Effector CD8-positive, alpha-beta T cell (primary cell): ENCODE data around the gene FOXE1.

Source experiments
- DNase-seq: peaks from one replicate; lab custom pipeline; 2025; lab: John Stamatoyannopoulos, UW

FOXE1 gene

DNA sequence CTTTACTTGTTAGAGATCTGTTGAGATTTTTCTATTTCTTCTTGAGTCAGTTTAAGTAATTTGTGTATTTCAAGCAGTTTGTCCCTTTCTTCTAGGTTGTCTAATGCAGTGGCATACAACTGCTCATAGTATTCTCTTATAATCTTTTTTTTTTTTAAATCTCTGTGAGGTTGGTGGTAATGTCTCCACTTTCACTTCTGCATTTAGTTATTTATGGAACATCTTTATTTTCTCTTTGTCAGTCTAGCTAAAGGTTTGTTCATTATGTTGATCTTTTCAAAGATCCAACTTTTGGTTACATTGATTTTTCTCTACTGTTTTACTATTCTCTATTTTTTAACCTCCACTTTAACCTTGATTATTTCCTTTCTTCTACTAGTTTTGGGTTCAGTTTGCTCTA lies 13.8 kb downstream of the FOXE1 start:
- no peak for DNase-seq

DNA sequence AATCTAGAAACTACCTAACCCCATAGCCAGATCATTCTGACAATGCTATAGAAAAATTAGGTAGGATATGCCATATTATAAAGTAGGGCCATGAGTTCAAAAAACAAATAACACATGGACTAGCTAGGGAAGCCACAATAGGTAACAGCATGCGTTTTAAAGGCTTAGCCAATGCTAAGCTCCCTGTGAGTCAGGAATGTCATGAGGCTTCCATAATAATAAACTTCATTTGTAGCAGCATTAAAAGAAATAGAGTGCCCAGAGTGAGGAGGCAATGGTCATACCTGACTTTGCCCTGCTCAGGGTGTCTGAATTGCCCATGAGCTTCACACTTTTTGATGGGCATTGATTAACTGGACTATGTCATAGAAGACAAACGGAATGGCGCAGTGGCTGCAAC lies 15.8 kb downstream of the FOXE1 start:
- DNase-seq: no peak

GRCh38 chr9:97873425-97873824 lies 20.4 kb downstream of the FOXE1 start:
- no peak for DNase-seq

- no peak for DNase-seq
Measured at GRCh38 chr9:97873882-97874281, 20.9 kb downstream of the FOXE1 start.

GRCh38 chr9:97874624-97875023 lies 21.6 kb downstream of the FOXE1 start:
- DNase-seq: no peak

GRCh38 chr9:97875111-97875510 lies 22.1 kb downstream of the FOXE1 start:
- DNase-seq: no peak

DNA sequence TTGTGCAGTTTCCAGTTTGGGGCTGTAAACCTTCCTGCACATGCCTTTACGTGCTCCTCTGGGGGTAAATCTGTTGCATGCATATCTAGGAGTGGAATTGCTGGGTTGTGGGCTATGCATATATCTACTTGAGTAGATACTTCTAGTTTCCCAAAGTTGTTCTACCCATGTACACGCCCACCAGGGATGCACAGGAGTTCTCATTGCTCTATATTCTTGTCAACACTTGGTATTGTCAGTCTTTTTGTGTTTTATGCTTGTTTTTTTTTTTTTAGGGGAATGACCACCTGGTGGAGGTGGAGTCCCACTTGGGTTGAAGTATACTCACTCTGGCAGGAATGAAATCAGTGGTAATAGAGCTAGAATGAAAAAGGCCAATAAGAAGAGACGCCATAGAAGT lies 23.0 kb downstream of the FOXE1 start:
- no peak for DNase-seq

DNA sequence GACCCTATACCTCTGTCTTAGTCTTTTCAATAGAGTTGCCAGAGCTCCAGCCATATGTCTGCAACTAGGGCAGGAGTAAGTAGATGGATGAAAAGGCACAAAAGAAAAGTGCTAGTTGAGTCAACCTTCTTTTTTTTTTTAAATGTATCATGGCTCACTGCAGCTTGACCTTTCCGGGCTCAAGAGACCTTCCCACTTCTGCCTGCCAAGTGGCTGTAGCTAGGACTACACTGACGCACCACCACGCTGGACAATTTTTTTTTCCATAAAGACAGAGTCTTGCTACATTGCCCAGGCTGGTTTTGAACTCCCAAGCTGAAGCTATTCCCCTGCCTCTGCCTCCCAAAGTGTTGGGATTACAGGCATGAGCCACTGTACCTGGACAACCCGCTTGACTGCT lies 27.3 kb downstream of the FOXE1 start:
- DNase-seq: no peak

GRCh38 chr9:97889941-97890887 lies 37.2 kb downstream of the FOXE1 start:
- DNase-seq: peak; percentile 54

DNA sequence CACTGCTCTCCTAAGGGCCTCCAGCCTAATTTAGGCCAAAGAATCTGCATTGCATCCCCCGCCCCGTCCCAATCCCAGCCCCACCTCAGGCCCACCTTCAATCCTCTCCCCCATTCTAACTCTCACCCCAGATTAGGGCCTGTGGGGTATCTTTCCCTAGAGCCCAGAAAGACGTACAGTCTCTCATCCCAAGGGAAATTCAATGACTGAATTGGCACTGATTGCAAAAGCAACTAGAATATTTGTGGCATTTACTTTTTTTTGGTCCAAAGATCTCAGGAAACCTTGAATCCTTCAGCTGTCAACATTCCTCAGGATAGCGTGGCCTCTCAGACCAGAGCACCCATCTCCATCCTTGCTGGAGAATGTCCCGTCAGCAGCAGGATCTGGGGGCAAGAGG lies 38.7 kb downstream of the FOXE1 start:
- no peak for DNase-seq

DNA sequence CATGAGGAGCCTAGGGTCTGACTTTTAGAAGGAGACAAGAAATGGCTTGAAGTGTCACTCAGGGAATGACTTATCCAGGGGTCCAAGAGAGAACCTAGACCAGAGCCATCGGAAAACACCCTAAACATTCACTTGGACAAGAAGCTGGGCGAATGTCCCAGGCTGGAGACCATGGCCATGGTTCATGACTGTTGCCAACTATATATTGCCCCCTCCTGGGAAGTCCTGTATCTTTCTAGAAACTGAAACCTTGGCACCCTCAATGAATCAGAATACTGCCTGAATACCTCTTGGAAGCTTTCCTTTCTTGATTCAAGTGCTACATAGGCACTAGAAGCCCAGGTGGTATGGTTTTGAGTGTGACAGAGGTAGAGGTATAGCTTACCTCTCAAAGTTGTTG lies 39.4 kb downstream of the FOXE1 start:
- DNase-seq: no peak

DNA sequence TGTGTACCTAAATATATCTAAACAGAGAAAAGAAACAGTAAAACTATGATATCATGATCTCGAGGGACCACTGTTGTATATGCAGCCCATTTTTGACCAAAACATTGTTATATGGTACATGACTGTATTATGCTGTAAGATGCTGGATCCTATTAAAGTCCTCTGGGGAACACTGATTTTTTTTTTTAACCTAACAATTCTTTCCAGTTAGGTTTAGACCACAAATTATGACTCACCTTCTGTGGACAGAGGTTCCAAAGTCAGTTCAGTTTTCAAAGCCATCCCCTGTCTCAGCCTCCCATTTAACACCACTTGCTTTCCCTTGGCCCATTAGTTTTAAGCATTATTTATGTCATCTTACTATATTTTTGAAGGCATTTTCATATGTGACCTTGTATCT lies 42.2 kb downstream of the FOXE1 start:
- no peak for DNase-seq

DNA sequence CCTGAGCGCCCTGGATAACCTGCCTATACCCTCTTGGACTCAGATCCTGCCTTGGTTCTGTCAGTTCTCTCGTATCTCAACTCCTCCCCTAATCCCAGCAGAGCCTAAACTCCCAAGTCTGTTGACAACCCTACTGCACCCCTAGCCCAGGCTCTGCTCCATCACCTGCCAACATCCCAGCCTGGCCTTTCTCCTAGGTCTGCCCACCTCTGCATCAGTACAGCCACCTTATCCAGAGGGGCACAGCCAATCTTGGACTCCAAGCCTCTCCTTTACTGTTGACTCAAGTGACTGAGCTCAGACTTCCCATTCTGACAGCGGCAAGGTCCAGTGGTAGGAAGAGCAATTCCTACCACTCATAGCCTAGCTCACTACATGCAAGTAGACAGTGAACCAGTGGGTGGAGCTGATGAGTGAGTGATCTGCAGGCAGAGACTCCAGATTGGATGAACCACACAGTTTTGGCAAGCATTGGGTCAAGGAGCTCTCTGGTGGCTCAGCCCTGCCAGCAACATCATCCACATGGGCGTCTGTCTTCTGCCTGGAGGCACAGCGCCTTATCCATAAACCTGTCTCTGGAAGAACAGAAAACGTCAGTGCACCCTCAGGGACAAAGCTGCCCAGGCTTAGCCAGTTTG lies 42.8 kb downstream of the FOXE1 start:
- no peak for DNase-seq

DNA sequence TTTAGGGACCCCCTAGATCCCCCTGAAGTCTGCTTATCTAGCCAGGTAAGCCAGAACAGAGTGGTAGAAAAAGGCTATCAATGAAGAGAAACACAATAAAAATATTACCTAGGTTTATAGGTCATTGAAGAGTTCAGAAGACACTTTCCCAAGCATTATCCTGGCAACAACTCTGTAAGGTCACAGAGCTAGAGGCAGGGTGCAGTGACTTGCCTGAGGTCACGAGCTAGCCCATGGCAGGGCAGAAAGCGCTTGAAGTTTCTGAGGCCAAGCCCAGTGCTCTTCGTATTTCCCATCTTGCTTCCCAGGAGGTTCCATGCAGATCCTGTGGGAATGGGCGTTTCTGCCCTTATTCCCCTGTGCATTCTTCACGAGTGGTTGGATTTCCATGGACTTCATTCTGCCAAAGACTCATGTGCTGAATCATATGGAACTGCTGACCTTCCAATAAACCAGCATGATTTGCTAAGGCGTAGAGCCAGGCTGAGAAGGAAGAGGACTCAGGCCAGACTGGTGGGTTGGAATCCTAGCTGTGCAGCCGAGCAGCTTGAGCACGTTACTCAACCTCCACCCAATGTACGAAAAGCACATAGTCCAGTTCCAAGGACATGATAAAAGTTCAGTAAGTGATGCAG lies 47.2 kb downstream of the FOXE1 start:
- no peak for DNase-seq

GRCh38 chr9:97900738-97901565 lies 47.9 kb downstream of the FOXE1 start:
- no peak for DNase-seq

DNA sequence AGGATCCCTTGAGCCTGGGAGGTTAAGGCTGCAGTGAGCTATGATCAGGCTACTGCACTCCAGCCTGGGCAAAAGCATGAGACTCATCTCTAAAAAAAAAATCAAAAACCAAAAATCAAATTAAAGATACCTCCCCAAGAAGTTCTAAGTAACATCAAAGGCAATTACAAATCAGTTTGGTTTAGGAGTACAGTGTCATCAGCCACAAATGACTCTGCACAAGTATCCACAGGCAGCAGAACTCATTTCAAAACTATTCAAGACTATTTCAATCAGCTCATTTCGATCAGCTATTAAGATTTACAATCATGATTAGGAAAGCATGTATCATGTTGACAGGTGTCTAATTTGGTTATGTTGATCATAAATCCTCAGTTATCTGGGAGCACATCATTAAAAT lies 50.2 kb downstream of the FOXE1 start:
- no peak for DNase-seq

GRCh38 chr9:97904725-97905124 lies 51.7 kb downstream of the FOXE1 start:
- DNase-seq: no peak

DNA sequence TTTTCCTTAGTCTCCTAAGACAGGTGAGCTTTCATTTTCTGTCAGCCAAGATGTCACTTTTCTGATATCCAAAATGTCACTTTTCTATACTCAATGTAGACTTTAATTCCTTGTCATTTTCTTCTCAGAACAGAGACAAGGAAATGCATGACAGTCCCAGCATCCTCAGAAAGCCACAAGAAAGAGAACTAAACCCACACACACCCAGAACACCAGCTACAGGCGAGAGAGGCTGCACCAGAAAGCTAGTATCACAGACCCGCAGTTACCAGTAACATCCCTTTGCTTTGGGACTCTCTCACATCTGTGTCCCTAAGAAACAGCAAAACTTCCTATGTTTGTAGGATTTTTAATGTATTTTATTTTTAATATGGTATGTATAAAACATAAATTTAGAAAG lies 52.2 kb downstream of the FOXE1 start:
- no peak for DNase-seq
